Epithelial cell of esophagus (primary cell): ENCODE measurements around the gene GOLGA6L7.
"Not testable (repeated sequence)": the region's sequence is repeated elsewhere in the genome, so short reads cannot be mapped to it uniquely, and the experiment has no call there.

Experiments
- DNase-seq: peaks from one replicate; pipeline ENCODE4 v3.0.0; 2010; ENCODE audit warnings: low read depth
- H3K4me3 ChIP-seq: 2 replicates; pipeline ENCODE4 v1.5.1; 2011; ENCODE audit warnings: mild to moderate bottlenecking, low read length, control low read depth
- TF ChIP-seq, protein P1 (sequence below): IDR thresholded peaks from 2 replicates; pipeline ENCODE4 v1.5.1; 2011; ENCODE audit warnings: low read depth, mild to moderate bottlenecking, low read length, control low read depth, inconsistent platforms; ENCODE audit not compliant: insufficient read depth; ENCODE audit errors: missing control alignments

The GOLGA6L7 gene

DNA sequence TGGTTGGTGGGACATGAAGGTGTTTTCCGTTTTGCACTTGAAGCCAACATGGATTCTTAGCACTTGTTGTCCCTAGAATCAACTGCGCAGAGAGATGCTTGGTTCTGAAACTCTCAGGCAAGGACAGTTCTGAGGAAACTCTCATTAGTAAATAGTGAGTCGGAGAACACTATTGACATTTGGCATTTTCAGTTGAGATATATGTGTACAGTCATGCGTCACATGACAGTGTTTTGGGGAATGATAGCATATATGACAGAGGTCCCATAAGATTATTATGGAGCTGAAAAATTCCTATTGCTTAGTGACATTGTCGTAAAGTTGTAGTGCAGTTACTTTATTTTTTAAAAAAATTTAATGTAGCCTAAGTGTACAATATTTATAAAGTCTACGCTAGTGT is 43.1 kb upstream of the GOLGA6L7 start:
- H3K4me3 ChIP-seq, result no peak overlapping the region
- TF ChIP-seq, protein P1, sequence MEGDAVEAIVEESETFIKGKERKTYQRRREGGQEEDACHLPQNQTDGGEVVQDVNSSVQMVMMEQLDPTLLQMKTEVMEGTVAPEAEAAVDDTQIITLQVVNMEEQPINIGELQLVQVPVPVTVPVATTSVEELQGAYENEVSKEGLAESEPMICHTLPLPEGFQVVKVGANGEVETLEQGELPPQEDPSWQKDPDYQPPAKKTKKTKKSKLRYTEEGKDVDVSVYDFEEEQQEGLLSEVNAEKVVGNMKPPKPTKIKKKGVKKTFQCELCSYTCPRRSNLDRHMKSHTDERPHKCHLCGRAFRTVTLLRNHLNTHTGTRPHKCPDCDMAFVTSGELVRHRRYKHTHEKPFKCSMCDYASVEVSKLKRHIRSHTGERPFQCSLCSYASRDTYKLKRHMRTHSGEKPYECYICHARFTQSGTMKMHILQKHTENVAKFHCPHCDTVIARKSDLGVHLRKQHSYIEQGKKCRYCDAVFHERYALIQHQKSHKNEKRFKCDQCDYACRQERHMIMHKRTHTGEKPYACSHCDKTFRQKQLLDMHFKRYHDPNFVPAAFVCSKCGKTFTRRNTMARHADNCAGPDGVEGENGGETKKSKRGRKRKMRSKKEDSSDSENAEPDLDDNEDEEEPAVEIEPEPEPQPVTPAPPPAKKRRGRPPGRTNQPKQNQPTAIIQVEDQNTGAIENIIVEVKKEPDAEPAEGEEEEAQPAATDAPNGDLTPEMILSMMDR, result no peak
- no peak for DNase-seq

DNA sequence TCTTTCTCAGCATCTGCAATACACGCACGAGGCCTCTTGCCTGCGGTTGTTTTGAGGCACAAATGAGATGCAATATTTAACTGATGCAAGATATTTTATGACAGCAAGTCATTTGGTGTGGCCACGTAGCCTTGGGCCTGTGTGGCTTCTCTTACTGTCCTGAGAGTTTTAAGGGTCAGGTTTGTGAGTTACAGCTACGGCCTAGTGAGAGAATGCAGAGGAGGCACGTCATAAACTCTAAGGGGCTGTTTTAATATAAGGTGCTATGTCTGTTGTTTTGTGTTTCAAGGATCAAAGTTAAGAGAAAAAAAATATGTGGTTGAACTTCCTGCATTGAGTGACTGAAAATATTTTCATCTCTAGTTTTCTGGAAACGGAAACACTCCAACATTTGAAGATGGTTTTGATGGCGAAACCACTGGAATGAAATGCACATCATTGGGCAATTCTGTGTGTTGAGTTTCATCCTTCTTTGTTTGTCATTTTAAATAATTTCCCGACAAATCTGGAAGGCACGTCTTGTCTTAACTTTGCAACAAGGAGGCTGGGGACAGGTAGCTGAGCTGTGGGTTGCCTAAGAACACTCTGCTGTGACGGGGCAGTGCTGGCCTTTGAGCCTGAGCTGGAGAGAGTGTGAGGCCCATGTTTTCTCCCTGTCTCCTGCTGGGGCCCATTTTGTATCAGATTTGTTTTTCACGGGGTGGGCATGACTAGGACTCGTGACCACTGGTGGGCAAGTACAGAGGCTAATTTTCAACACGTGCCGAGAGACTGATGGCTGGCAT is 42.5 kb upstream of the GOLGA6L7 start:
- DNase-seq, result no peak
- no peak overlapping the region for H3K4me3 ChIP-seq
- TF ChIP-seq, protein P1, result no peak

GRCh38 chr15:28890291-28890690 is 41.8 kb upstream of the GOLGA6L7 start:
- not testable (repeated sequence) for DNase-seq, H3K4me3 ChIP-seq

- not testable (repeated sequence) for H3K4me3 ChIP-seq, DNase-seq
Measured at GRCh38 chr15:28889871-28890270, 41.4 kb upstream of the GOLGA6L7 start.

- no peak for DNase-seq
- no peak overlapping the region for H3K4me3 ChIP-seq
- TF ChIP-seq, protein P1, result no peak
Measured at GRCh38 chr15:28889346-28889745, 40.9 kb upstream of the GOLGA6L7 start.

DNA sequence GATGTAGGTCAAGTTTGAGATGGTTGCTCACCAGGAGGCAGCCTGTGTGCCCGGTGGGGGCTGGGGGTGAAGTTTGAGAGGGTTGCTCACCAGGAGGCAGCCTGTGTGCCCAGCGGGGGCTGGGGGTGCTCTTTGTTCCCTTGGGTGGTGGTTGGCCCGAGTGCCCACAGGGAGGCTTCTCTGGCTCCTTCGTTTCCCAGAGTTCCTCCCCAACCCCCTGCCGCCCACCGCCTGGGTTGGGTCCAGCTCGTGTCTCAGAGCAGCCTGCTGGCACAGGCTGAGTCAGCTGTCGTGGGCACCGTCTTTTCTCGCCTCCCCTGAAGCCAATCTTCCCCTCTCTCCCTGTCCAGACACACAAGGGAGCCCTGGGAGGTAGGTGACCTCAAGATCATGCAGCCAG is 40.5 kb upstream of the GOLGA6L7 start:
- no peak for DNase-seq
- H3K4me3 ChIP-seq, result no peak overlapping the region
- TF ChIP-seq, protein P1, result no peak

GRCh38 chr15:28888302-28888894 is 40.0 kb upstream of the GOLGA6L7 start:
- DNase-seq, result no peak
- no peak overlapping the region for H3K4me3 ChIP-seq
- TF ChIP-seq, protein P1, result no peak
